Heart left ventricle (tissue), 16 donors: Measurements from ENCODE around the gene PRSS1. TPM values are rescaled to one million over a fixed set of nuclear protein-coding genes. Genes with fewer than 3 reads are reported as not detected.

Experiments
- ATAC-seq, 4 donors: fragments of 200-7000 bp; cut with Tn5 transposase; one replicate each; pipeline ENCODE4 v1.9.1; 2020 to 2022; ENCODE audit warnings: moderate library complexity in 4 of 4, mild to moderate bottlenecking in 3 of 4, moderate number of reproducible peaks in 1 of 4
- DNase-seq, 5 donors: peaks; one replicate each; pipeline ENCODE4 v3.0.0-alpha.2; 2020
- H3K27ac ChIP-seq, 12 donors: fragments of 200-600 bp; sonication (generic) in 4 of 12; one replicate each; pipeline versions ENCODE4 v1.5.0 to v1.8.0; 2016 to 2022; ENCODE audit warnings: mild to moderate bottlenecking in 2 of 12
- H3K27me3 ChIP-seq, 9 donors: fragments of 200-600 bp; sonication (generic) in 2 of 9; one replicate each; pipeline versions ENCODE4 v1.5.1 to v1.8.0; 2016 to 2022; ENCODE audit warnings: mild to moderate bottlenecking in 3 of 9
- H3K36me3 ChIP-seq, 9 donors: fragments of 200-600 bp; sonication (generic) in 2 of 9; one replicate each; pipeline versions ENCODE4 v1.5.0 to v1.8.0; 2018 to 2022; ENCODE audit warnings: mild to moderate bottlenecking in 2 of 9
- H3K4me1 ChIP-seq, 12 donors: fragments of 200-600 bp; sonication (generic) in 4 of 12; one replicate each; pipeline versions ENCODE4 v1.5.0 to v1.8.0; 2016 to 2022; ENCODE audit warnings: mild to moderate bottlenecking in 3 of 12
- H3K4me3 ChIP-seq, 12 donors: fragments of 200-600 bp; sonication (generic) in 4 of 12; one replicate each; pipeline versions ENCODE4 v1.5.0 to v1.8.0; 2017 to 2022; ENCODE audit warnings: mild to moderate bottlenecking in 9 of 12, moderate library complexity in 4 of 12
- H3K9me3 ChIP-seq, 12 donors: fragments of 200-600 bp; sonication (generic) in 4 of 12; one replicate each; pipeline versions ENCODE4 v1.5.0 to v1.8.0; 2016 to 2022; ENCODE audit warnings: mild to moderate bottlenecking in 1 of 12
- CTCF ChIP-seq, 12 donors: fragments of 200-600 bp; sonication (generic) in 4 of 12; IDR thresholded peaks; one replicate each; pipeline versions ENCODE4 v1.5.0 to v1.8.0; 2018 to 2022; ENCODE audit warnings: antibody characterized with exemption in 12 of 12, mild to moderate bottlenecking in 5 of 12
- POLR2A ChIP-seq, 2 donors: fragments of 450-650 bp; IDR thresholded peaks; one replicate each; pipeline ENCODE4 v1.6.1; 2017; ENCODE audit warnings: antibody characterized with exemption in 2 of 2, mild to moderate bottlenecking in 2 of 2, moderate library complexity in 2 of 2
- WGBS, 4 donors: extraction: QIAGEN DNeasy Blood & Tissue Kit in 2 of 4; methylation state at CpG; one replicate each; pipeline versions ENCODE4 v1.1.5 to v1.1.7; 2013 to 2018; 5-methylcytosine and 5-hydroxymethylcytosine counted together
- intact Hi-C, 10 donors: fragments of 100-400 bp; cut with DNase I; formaldehyde crosslinking; loops; one replicate each; pipeline versions ENCODE4 v1.11.1 to v1.14.2; 2022
- polyA plus RNA-seq, 2 donors: library from polyadenylated mRNA; stranded (reverse); fragments of 200-250 nt; gene quantifications; one replicate each; pipeline ENCODE4 v1.2.3, GENCODE V29; 2013
- total RNA-seq, 9 donors: library from RNA; depleted of rRNA in 2 of 9; stranded (reverse); fragments of >200 nt in 2 of 9; fragmentation: NEBNext Ultra II Directional in 3 of 9; extraction: Animal tissue kit (Norgen Biotek cat#: 25700) in 3 of 9; gene quantifications; one replicate each; pipeline versions ENCODE4 v1.1.0 to v1.2.4, GENCODE V29; 2016 to 2023
- donor health status: ischemic (EF 13 %, LVEDD 7.1; RV severe dilation, severe dysfunction).
- donor health status: healthy with polysubstance abuse.
- donor health status: DM: no; HTN: yes; CAD: no.
- donor health status: DM: no; HTN: no; CAD: no.
- donor health status: ischemic (EF 25% LVEDD 6.9; RV normal size, moderate dysfunction).
- donor health status: ischemic (EF 25% LVEDD 5.7; RV mildly dilated, moderate dysfunction).
- donor health status: healthy.
- donor health status: DM: yes; HTN: yes; CAD: no.
- donor health status: ischemic (EF 35%, LVEDD 5.7; RV mildly dilated, moderate dysfunction).
- donor health status: nonischemic (EF 11% LVEDD 7.7; RV severe dilation, severe dysfunction).
- donor health status: DM: yes; HTN: yes; CAD: no.
- donor health status: PGD.
- donor health status: ischemic (EF 29% LVEDD 5.4; RV normal size, mild dysfunction).
- donor health status: nonischemic (EF 23%, LVEDD 6.1; RV moderate dilation, normal function).

Gene PRSS1
- total and polyA plus RNA-seq, 11 donors, result 1.3 to 4.3 (median 3.0) TPM; not detected in 5

GRCh38 chr7:142801601-142802295, 52.5 kb downstream of the PRSS1 start:
- peak in 1 of 5 donors; percentile 4 for DNase-seq
- TF ChIP-seq POLR2A (IDR thresholded peaks at IDR 0.05) (no peak), CTCF (IDR thresholded peaks at IDR 0.05) (no peak)
- intact Hi-C loops, result no loop called here
- Histone ChIP-seq H3K4me1 (peaks cover 0 to 17% (median 10%) of the 10 kb centered on the region in 12 donors), H3K27me3 (peaks cover 9 to 54% (median 26%) of the 10 kb centered on the region in 9 donors), H3K36me3 (no peaks in the 10 kb centered on the region), H3K27ac (peak overlapping the region in 1 of 12 donors; percentile 44), H3K9me3 (no peaks in the 10 kb centered on the region), H3K4me3 (peak overlapping the region in 1 of 12 donors; percentile 61)
- ATAC-seq, result no peak
- WGBS, 4 donors, result 82 to 90% (median 86%) methylated on average over 8 of the region's 8 CpGs

- peaks cover 4 to 52% (median 22%) of the 10 kb centered on the region in 9 donors for H3K27me3 ChIP-seq
- TF ChIP-seq POLR2A (IDR thresholded peaks at IDR 0.05) (no peak), CTCF (IDR thresholded peaks at IDR 0.05) (no peak)
- H3K27ac ChIP-seq, result peak overlapping the region in 1 of 12 donors; percentile 44
- H3K4me1 ChIP-seq, result peaks cover 0 to 16% (median 4%) of the 10 kb centered on the region in 12 donors
- WGBS, 4 donors, result 67 to 79% (median 73%) methylated on average over 3 of the region's 3 CpGs
- no peaks in the 10 kb centered on the region for H3K36me3 ChIP-seq
- intact Hi-C loops, result no loop called here
- H3K9me3 ChIP-seq, result no peaks in the 10 kb centered on the region
- DNase-seq (peak in 1 of 5 donors; percentile 0), ATAC-seq (no peak)
- no peak overlapping the region for H3K4me3 ChIP-seq
These were observed 53.0 kb downstream of the PRSS1 start for GRCh38 chr7:142802301-142802700.

Other genes starting within 250 kb of the PRSS1 start
- 1 to 10 TPM in 5 of 9 donors, not detected in 4; 2.2 to 8.4 (median 6.1) TPM for gene PRSS2, start 21.5 kb downstream of the PRSS1 start, total RNA-seq
- gene PRSS2, start 21.5 kb downstream of the PRSS1 start, polyA plus RNA-seq, result 1 to 10 TPM in 1 of 2 donors, not detected in 1; 1.0 TPM
- 10 to 100 TPM in 1 of 9 donors, 1 to 10 TPM in 8; 1.5 to 20.3 (median 3.3) TPM for gene EPHB6, start 105.6 kb downstream of the PRSS1 start, total RNA-seq
- gene EPHB6, start 105.6 kb downstream of the PRSS1 start, polyA plus RNA-seq, result 1 to 10 TPM; 1.6 to 4.2 TPM
- gene TRPV6, start 136.3 kb downstream of the PRSS1 start, total RNA-seq, result under 1 TPM in 1 of 9 donors, not detected in 8; 0.68 TPM
- not detected for gene TRPV6, start 136.3 kb downstream of the PRSS1 start, polyA plus RNA-seq
- gene TRPV5, start 184.3 kb downstream of the PRSS1 start, total RNA-seq, result not detected
- not detected for gene TRPV5, start 184.3 kb downstream of the PRSS1 start, polyA plus RNA-seq
- not detected for gene LLCFC1, start 190.0 kb downstream of the PRSS1 start, total RNA-seq
- not detected for gene LLCFC1, start 190.0 kb downstream of the PRSS1 start, polyA plus RNA-seq
- gene KEL, start 212.9 kb downstream of the PRSS1 start, total RNA-seq, result 1 to 10 TPM in 3 of 9 donors, under 1 TPM in 2, not detected in 4; 0.52 to 1.8 (median 1.2) TPM
- gene KEL, start 212.9 kb downstream of the PRSS1 start, polyA plus RNA-seq, result under 1 TPM; 0.17 to 0.19 TPM